GM12878 (cell line): ENCODE results near the gene UQCRC1. TPM values are rescaled to one million over a fixed set of nuclear protein-coding genes. Genes with fewer than 3 reads are reported as not detected.

Experiments used
- ATAC-seq: fragments of 200-7000 bp; cut with Tn5 transposase; 3 replicates; pipeline ENCODE4 v1.9.1; 2020; ENCODE audit warnings: mild to moderate bottlenecking, moderate library complexity
- BruUV-seq: library from RNA; stranded (reverse); fragments of 400-500 nt; replicated peaks from 2 replicates; lab custom pipeline; 2021; lab: Mats Ljungman, UMichigan
- CTCF ChIA-PET: fragments of 300-600 bp; sonication (Branson Sonifier 250); formaldehyde crosslinking; extraction: SDS; loops from one replicate; lab custom pipeline; 2021; ENCODE audit warnings: inconsistent platforms; lab: Yijun Ruan, JAX
- POLR2A ChIA-PET: fragments of 350-600 bp; formaldehyde crosslinking; extraction: SDS; loops from one replicate; lab custom pipeline; 2021; ENCODE audit warnings: inconsistent platforms; lab: Charles Lee
- RAD21 ChIA-PET: fragments of 300-600 bp; sonication (Branson Sonifier 250); formaldehyde crosslinking; loops from one replicate; lab custom pipeline; 2023; ENCODE audit warnings: antibody characterized with exemption; ENCODE audit not compliant: unreplicated experiment; lab: Charles Lee
- SMC1A ChIA-PET: fragments of 300-600 bp; sonication (Branson Sonifier 250); formaldehyde crosslinking; loops from one replicate; lab custom pipeline; 2023; ENCODE audit not compliant: unreplicated experiment, uncharacterized antibody; lab: Charles Lee
- DNase-seq: peaks from one replicate; pipeline ENCODE4 v3.0.0-alpha.2; 2011; ENCODE audit warnings: low read depth, low spot score
- FAIRE-seq: peaks from 3 replicates; lab custom pipeline; 2011; peaks lifted over from hg19 to GRCh38; lab: Jason Lieb, UNC
- H2AFZ ChIP-seq: 2 replicates; pipeline ENCODE4 v1.6.0; 2011; ENCODE audit warnings: low read depth, low read length, control low read depth; ENCODE audit not compliant: control insufficient read depth
- H3K27ac ChIP-seq: 2 replicates; pipeline ENCODE4 v1.5.1; 2011; ENCODE audit warnings: control low read depth; ENCODE audit not compliant: control insufficient read depth, insufficient read depth
- H3K27me3 ChIP-seq, 2 experiments: replicated peaks in 1 of 2; 2 replicates each; pipeline versions ENCODE4 v1.6.0 to v1.6.1; 2011; ENCODE audit warnings: low read length in 1 of 2; ENCODE audit not compliant: control insufficient read depth in 2 of 2, insufficient read depth in 2 of 2
- H3K36me3 ChIP-seq, 2 experiments: 2 replicates each; pipeline ENCODE4 v1.5.1; 2011; ENCODE audit warnings: low read length in 1 of 2; ENCODE audit not compliant: control insufficient read depth in 2 of 2, insufficient read depth in 2 of 2
- H3K4me1 ChIP-seq: 2 replicates; pipeline ENCODE4 v1.6.1; 2011; ENCODE audit warnings: mild to moderate bottlenecking, low read length, moderate library complexity, mixed read lengths; ENCODE audit not compliant: control insufficient read depth, insufficient read depth
- H3K4me2 ChIP-seq: 2 replicates; pipeline ENCODE4 v1.6.0; 2011; ENCODE audit warnings: control low read depth; ENCODE audit not compliant: control insufficient read depth, insufficient read depth
- H3K4me3 ChIP-seq: fragments of 200-600 bp; sonication (generic); 2 replicates; pipeline ENCODE4 v1.5.1; 2016
- H3K79me2 ChIP-seq: 2 replicates; pipeline ENCODE4 v1.6.0; 2011; ENCODE audit warnings: low read length; ENCODE audit not compliant: control insufficient read depth, insufficient read depth
- H3K9ac ChIP-seq: 2 replicates; pipeline ENCODE4 v1.8.0; 2011; ENCODE audit warnings: low read length, control low read depth, mixed read lengths; ENCODE audit not compliant: control insufficient read depth, insufficient read depth
- H3K9me3 ChIP-seq: replicated peaks from 3 replicates; pipeline ENCODE4 v1.5.1; 2011; ENCODE audit warnings: mild to moderate bottlenecking, low read length; ENCODE audit not compliant: control insufficient read depth, insufficient read depth
- H4K20me1 ChIP-seq: 2 replicates; pipeline ENCODE4 v1.6.0; 2011; ENCODE audit not compliant: control insufficient read depth, insufficient read depth
- ATF2 ChIP-seq: IDR thresholded peaks from 2 replicates; pipeline ENCODE4 v1.6.1; 2012; ENCODE audit warnings: low read length, inconsistent platforms
- BRCA1 ChIP-seq: IDR thresholded peaks from 2 replicates; pipeline ENCODE4 v1.6.1; 2011; ENCODE audit warnings: low read depth, low read length, improper control_type of control experiment
- CBX3 ChIP-seq: fragments of 200-600 bp; sonication (generic); IDR thresholded peaks from 2 replicates; pipeline ENCODE4 v1.6.1; 2016; ENCODE audit warnings: low read depth, borderline replicate concordance
- EED ChIP-seq: sonication (generic); IDR thresholded peaks from 2 replicates; pipeline ENCODE4 v1.6.1; 2016; ENCODE audit warnings: antibody characterized with exemption, low read depth
- FOS ChIP-seq: IDR thresholded peaks from 3 replicates; pipeline ENCODE4 v1.6.1; 2011; ENCODE audit warnings: borderline replicate concordance; ENCODE audit not compliant: insufficient read length; ENCODE audit errors: extremely low read depth
- HCFC1 ChIP-seq: fragments of 150-350 bp; IDR thresholded peaks from 2 replicates; pipeline ENCODE4 v1.6.1; 2014; ENCODE audit warnings: low read length
- MEF2B ChIP-seq: fragments of 450-650 bp; IDR thresholded peaks from 2 replicates; pipeline ENCODE4 v1.6.1; 2018; ENCODE audit warnings: mild to moderate bottlenecking, moderate library complexity; ENCODE audit not compliant: partially characterized antibody, poor library complexity, severe bottlenecking
- NR2C1 ChIP-seq: fragments of 450-650 bp; IDR thresholded peaks from 2 replicates; pipeline ENCODE4 v1.6.1; 2017; ENCODE audit warnings: antibody characterized with exemption, mild to moderate bottlenecking, moderate library complexity
- POU2F2 ChIP-seq: IDR thresholded peaks from 3 replicates; pipeline ENCODE4 v1.6.1; 2011; ENCODE audit warnings: low read depth, mild to moderate bottlenecking, low read length, borderline replicate concordance
- RB1 ChIP-seq: fragments of 450-650 bp; formaldehyde crosslinking; IDR thresholded peaks from 2 replicates; pipeline ENCODE4 v1.6.1; 2017; ENCODE audit warnings: mild to moderate bottlenecking, borderline replicate concordance
- SMAD1 ChIP-seq: fragments of 450-650 bp; IDR thresholded peaks from 2 replicates; pipeline ENCODE4 v1.6.1; 2018; ENCODE audit warnings: mild to moderate bottlenecking, low read depth; ENCODE audit not compliant: partially characterized antibody
- SMARCA5 ChIP-seq: fragments of 450-650 bp; IDR thresholded peaks from 2 replicates; pipeline ENCODE4 v1.6.1; 2017; ENCODE audit warnings: mild to moderate bottlenecking
- SREBF2 ChIP-seq: IDR thresholded peaks from 2 replicates; pipeline ENCODE4 v1.6.1; 2012; ENCODE audit warnings: mild to moderate bottlenecking, low read length
- SUPT20H ChIP-seq: IDR thresholded peaks from 2 replicates; pipeline ENCODE4 v1.6.1; 2011; ENCODE audit warnings: low read depth, mild to moderate bottlenecking, low read length, moderate library complexity, borderline replicate concordance; ENCODE audit not compliant: control insufficient read depth
- SUZ12 ChIP-seq: fragments of 200-600 bp; sonication (generic); IDR thresholded peaks from one replicate; pipeline ENCODE4 v1.6.1; 2018; ENCODE audit warnings: antibody characterized with exemption, mild to moderate bottlenecking; ENCODE audit not compliant: unreplicated experiment
- ZBTB4 ChIP-seq: fragments of 450-650 bp; formaldehyde crosslinking; IDR thresholded peaks from 2 replicates; pipeline ENCODE4 v1.4.0; 2022; ENCODE audit warnings: mild to moderate bottlenecking, moderate library complexity
- ZSCAN29 ChIP-seq: fragments of 450-650 bp; IDR thresholded peaks from 2 replicates; pipeline ENCODE4 v1.6.1; 2017; ENCODE audit warnings: mild to moderate bottlenecking, moderate library complexity
- WGBS: methylation state at CpG from one replicate; pipeline ENCODE4 v1.1.6; 2016; ENCODE audit warnings: low lambda C conversion rate; ENCODE audit not compliant: insufficient replicate concordance, insufficient coverage; ENCODE audit errors: missing lambda C conversion rate; 5-methylcytosine and 5-hydroxymethylcytosine counted together
- in situ Hi-C: fragments of 300-500 bp; cut with MboI; formaldehyde crosslinking; loops from 9 replicates; pipeline ENCODE4 v1.14.3; 2018; ENCODE audit warnings: mixed read lengths
- intact Hi-C: fragments of 100-400 bp; cut with micrococcal nuclease; formaldehyde crosslinking; loops from one replicate; pipeline ENCODE4 v1.14.2; 2022; ENCODE audit not compliant: unreplicated experiment
- polyA plus RNA-seq, 11 experiments: library from polyadenylated mRNA; depleted of rRNA in 4 of 11; unstranded in 6 of 11; stranded (reverse) in 5 of 11; fragments of >200 nt; fragmentation: Nextera tagmentation in 4 of 11; fragmentation: Illumina TruSeq in 1 of 11; extraction: Ambion mirVana in 4 of 11; extraction: Trizol in 1 of 11; gene quantifications; 1 replicate in 1 of 11; 2 replicates in 10 of 11; pipeline versions ENCODE4 v1.2.1 to v1.2.3, GENCODE V29; 2011 to 2016; ENCODE audit warnings: inconsistent platforms in 2 of 11, missing spikeins in 2 of 11, low read depth in 1 of 11
- total RNA-seq, 4 experiments: library from RNA; depleted of rRNA in 3 of 4; stranded (reverse); fragments of >200 nt in 3 of 4; fragmentation: Illumina TruSeq in 1 of 4; extraction: Trizol in 1 of 4; gene quantifications; 2 replicates each; pipeline versions ENCODE4 v1.2.1 to v1.2.3, GENCODE V29; 2013 to 2021

UQCRC1 gene
- total and polyA plus RNA-seq, 10 of the 15 experiments (the other 5 are each of a cell fraction or from before 2014, with no cell fraction given), result 116 to 426 (median 228) TPM

- TF ChIP-seq ATF2, result no peak
Observed at GRCh38 chr3:48612309-48612708, 2.9 kb upstream of the UQCRC1 start (continued).

GRCh38 chr3:48607519-48607918 is 1.9 kb downstream of the UQCRC1 start:
- SMC1A ChIA-PET, result no interaction called here
- Histone ChIP-seq H3K27me3 (no peaks in the 10 kb centered on the region), H3K4me1 (peaks cover 9% of the 10 kb centered on the region), H3K27ac (no peak overlapping the region), H3K9ac (no peak overlapping the region), H3K79me2 (peaks cover 18% of the 10 kb centered on the region), H3K4me3 (no peak overlapping the region), H2AFZ (no peak overlapping the region), H3K4me2 (no peak overlapping the region), H3K9me3 (no peaks in the 10 kb centered on the region), H4K20me1 (peaks cover 4% of the 10 kb centered on the region; the same call in 1 of the 2 replicates), H3K36me3 (peaks cover 16 to 23% of the 10 kb centered on the region in 2 experiments)
- in situ Hi-C loops, result no loop called here
- FAIRE-seq (no peak), ATAC-seq (no peak), DNase-seq (no peak)
- TF ChIP-seq HCFC1 (no peak), SMAD1 (no peak), CBX3 (no peak), FOS (no peak), EED (no peak), RB1 (no peak), SREBF2 (no peak), ZBTB4 (CRISPR knock-in tag) (no peak), ZSCAN29 (no peak), SMARCA5 (no peak), SUPT20H (no peak), BRCA1 (no peak), POU2F2 (no peak), NR2C1 (no peak), MEF2B (no peak), SUZ12 (no peak)
- CTCF ChIA-PET, result no interaction called here
- POLR2A ChIA-PET, result no interaction called here
- RAD21 ChIA-PET, result no interaction called here
- BruUV-seq, result no TSS peak
- intact Hi-C loops, result no loop called here
- 100% methylated on average over 5 of the region's 5 CpGs for WGBS
